ENCODE results near the gene DNAI2. TPM values are rescaled to one million over a fixed set of nuclear protein-coding genes. Genes with fewer than 3 reads are reported as not detected.

The DNAI2 gene
- total and polyA plus RNA-seq, 9 of the 15 experiments (the other 6 are each of a cell fraction or from before 2014, with no cell fraction given): not detected

DNA sequence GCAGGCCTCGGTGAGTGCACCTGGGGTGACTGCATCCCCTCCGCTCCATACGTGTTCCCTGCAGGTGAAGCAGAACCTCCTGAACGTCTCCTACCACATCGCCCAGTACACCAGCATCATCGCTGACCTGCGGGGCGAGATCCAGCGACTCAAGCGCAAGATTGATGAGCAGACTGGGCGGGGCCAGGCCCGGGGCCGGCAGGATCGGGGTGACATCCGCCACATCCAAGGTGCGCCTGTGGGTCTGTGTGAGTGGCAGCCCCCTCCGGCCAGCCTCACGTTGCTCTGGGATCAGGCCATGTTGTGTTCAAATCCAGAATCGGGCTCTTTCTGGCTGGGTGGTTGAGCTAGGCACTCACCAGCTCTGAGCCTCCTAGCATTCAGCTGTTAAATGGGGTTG, 75.1 kb downstream of the DNAI2 start:
- CTCF ChIA-PET (ENCODE audit: low intra/inter-chr PET ratio): no interaction called here
- no TSS peak for BruUV-seq (replicated peaks)
- Histone ChIP-seq H3K27ac (ENCODE audit: extremely low read depth, low read depth, low read length) (no peak overlapping the region), H3K9me3 (replicated peaks; ENCODE audit: control insufficient read depth, insufficient read depth, low read depth, low read length) (no peaks in the 10 kb centered on the region), H3K27me3 (ENCODE audit: control insufficient read depth in 2 of 2, insufficient read depth in 2 of 2, low read length in 2 of 2) (peaks cover 57 to 95% of the 10 kb centered on the region in 2 experiments), H3K4me2 (ENCODE audit: insufficient read depth, low read length) (no peak overlapping the region), H3K9ac (ENCODE audit: insufficient read depth in 1 of 2, low read depth in 2 of 2, low read length in 2 of 2) (no peak overlapping the region), H3K36me3 (ENCODE audit: control insufficient read depth, insufficient read depth, low read length) (no peaks in the 10 kb centered on the region), H3K9me1 (ENCODE audit: control insufficient read depth, insufficient read depth, low read length) (no peaks in the 10 kb centered on the region), H2AFZ (ENCODE audit: low read depth, low read length) (no peak overlapping the region), H4K20me1 (replicated peaks; ENCODE audit: control insufficient read depth, insufficient read depth, low read length) (peaks cover 13% of the 10 kb centered on the region), H3K4me3 (no peak overlapping the region), H3K79me2 (ENCODE audit: control insufficient read depth, insufficient read depth, low read length) (no peaks in the 10 kb centered on the region), H3K4me1 (replicated peaks in 1 of 2; ENCODE audit: control insufficient read depth in 2 of 2, insufficient read depth in 2 of 2, low read length in 2 of 2) (peaks cover 0 to 35% of the 10 kb centered on the region in 2 experiments; a peak in 2 of 5 replicates)
- POLR2A ChIA-PET: interaction anchor here (0.6 to 1.1 kb wide), 2 partner anchors 41 to 106 kb away, joined by 3 read pairs; no protein-coding TSS in a partner anchor
- TF ChIP-seq ZNF778 (CRISPR knock-in tag; IDR thresholded peaks at IDR 0.05): no peak
- TF ChIP-seq MEIS2 (IDR thresholded peaks at IDR 0.05; ENCODE audit: partially characterized antibody): peak; percentile 9
- TF ChIP-seq POLR2AphosphoS5 (IDR thresholded peaks at IDR 0.05; ENCODE audit: control insufficient read depth, insufficient read depth, low read depth, low read length): no peak
- no peak for TF ChIP-seq MTA1 (IDR thresholded peaks at IDR 0.05; ENCODE audit: borderline replicate concordance)
- ATAC-seq (no peak), FAIRE-seq (no peak), DNase-seq (ENCODE audit: extremely low read depth in 1 of 4, low spot score in 3 of 4) (no peak)
- intact Hi-C loops (cut with micrococcal nuclease) (no loop called here), in situ Hi-C loops (cut with MboI) (loop anchor here (5.0 kb wide), 1 partner anchor 47 kb away; no protein-coding TSS in a partner anchor)
- WGBS (ENCODE audit: insufficient coverage, low coverage, missing lambda C conversion rate): under 1% methylated on average over 19 of the region's 19 CpGs

DNA sequence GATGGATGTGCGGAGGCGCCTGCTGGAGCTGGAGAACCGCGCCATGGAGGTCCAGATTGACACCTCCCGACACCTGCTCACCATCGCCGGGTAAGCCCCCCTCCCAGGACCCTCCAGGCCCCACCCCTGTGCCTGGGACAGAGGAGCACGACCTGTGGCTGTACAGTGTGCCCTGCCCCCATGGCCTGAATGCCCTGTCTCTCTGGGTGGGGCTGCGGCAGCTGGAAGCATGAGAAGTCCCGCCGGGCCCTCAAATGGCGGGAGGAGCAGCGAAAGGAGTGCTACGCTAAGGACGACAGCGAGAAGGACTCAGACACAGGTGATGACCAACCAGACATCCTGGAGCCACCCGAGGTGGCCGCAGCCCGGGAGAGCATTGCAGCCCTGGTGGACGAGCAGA, 76.5 kb downstream of the DNAI2 start:
- FAIRE-seq (no peak), ATAC-seq (no peak), DNase-seq (ENCODE audit: extremely low read depth in 1 of 4, low spot score in 3 of 4) (no peak)
- H3K79me2 ChIP-seq (ENCODE audit: control insufficient read depth, insufficient read depth, low read length): no peaks in the 10 kb centered on the region
- H4K20me1 ChIP-seq (replicated peaks; ENCODE audit: control insufficient read depth, insufficient read depth, low read length): peaks cover 7% of the 10 kb centered on the region; the same call in 1 of the 2 replicates
- no peak overlapping the region for H3K27ac ChIP-seq (ENCODE audit: extremely low read depth, low read depth, low read length)
- H3K27me3 ChIP-seq (ENCODE audit: control insufficient read depth in 2 of 2, insufficient read depth in 2 of 2, low read length in 2 of 2): peaks cover 53 to 95% of the 10 kb centered on the region in 2 experiments
- intact Hi-C loops (cut with micrococcal nuclease): no loop called here
- no peaks in the 10 kb centered on the region for H3K36me3 ChIP-seq (ENCODE audit: control insufficient read depth, insufficient read depth, low read length)
- no peak overlapping the region for H3K9ac ChIP-seq (ENCODE audit: insufficient read depth in 1 of 2, low read depth in 2 of 2, low read length in 2 of 2)
- in situ Hi-C loops (cut with MboI): loop anchor here (5.0 kb wide), 1 partner anchor 138 kb away; the partner anchor contains the start of gene TTYH2
- no peaks in the 10 kb centered on the region for H3K9me1 ChIP-seq (ENCODE audit: control insufficient read depth, insufficient read depth, low read length)
- WGBS (ENCODE audit: insufficient coverage, low coverage, missing lambda C conversion rate): 14% methylated on average over 17 of the region's 20 CpGs
- H3K4me3 ChIP-seq: no peak overlapping the region
- no peak overlapping the region for H2AFZ ChIP-seq (ENCODE audit: low read depth, low read length)
- ChIA-PET POLR2A (no interaction called here), CTCF (ENCODE audit: low intra/inter-chr PET ratio) (no interaction called here)
- BruUV-seq (replicated peaks): no TSS peak
- H3K4me2 ChIP-seq (ENCODE audit: insufficient read depth, low read length): no peak overlapping the region
- peaks cover 0 to 32% of the 10 kb centered on the region in 2 experiments; a peak in 2 of 5 replicates for H3K4me1 ChIP-seq (replicated peaks in 1 of 2; ENCODE audit: control insufficient read depth in 2 of 2, insufficient read depth in 2 of 2, low read length in 2 of 2)
- H3K9me3 ChIP-seq (replicated peaks; ENCODE audit: control insufficient read depth, insufficient read depth, low read depth, low read length): no peaks in the 10 kb centered on the region
- TF ChIP-seq ZNF764 (CRISPR knock-in tag; IDR thresholded peaks at IDR 0.05; ENCODE audit: low read depth) (no peak), HMGN3 (IDR thresholded peaks at IDR 0.05; ENCODE audit: borderline replicate concordance, extremely low read depth, insufficient read length, low read depth, low read length) (no peak), SP1 (CRISPR knock-in tag; IDR thresholded peaks at IDR 0.05) (no peak), ZBTB1 (CRISPR knock-in tag; IDR thresholded peaks at IDR 0.05; ENCODE audit: borderline replicate concordance, low read depth) (no peak), ZNF124 (CRISPR knock-in tag; IDR thresholded peaks at IDR 0.05) (no peak), ZNF584 (CRISPR knock-in tag; IDR thresholded peaks at IDR 0.05; ENCODE audit: low read depth) (no peak), GABPB1 (CRISPR knock-in tag; IDR thresholded peaks at IDR 0.05) (no peak), ZNF3 (CRISPR knock-in tag; IDR thresholded peaks at IDR 0.05) (no peak), ZNF311 (CRISPR knock-in tag; IDR thresholded peaks at IDR 0.05) (no peak), NCOR1 (IDR thresholded peaks at IDR 0.05) (no peak), PHF21A (IDR thresholded peaks at IDR 0.05; ENCODE audit: borderline replicate concordance, low read depth) (no peak), POLR2A (conservative IDR thresholded peaks at IDR 0.05) (no peak)
- TF ChIP-seq, protein P1, sequence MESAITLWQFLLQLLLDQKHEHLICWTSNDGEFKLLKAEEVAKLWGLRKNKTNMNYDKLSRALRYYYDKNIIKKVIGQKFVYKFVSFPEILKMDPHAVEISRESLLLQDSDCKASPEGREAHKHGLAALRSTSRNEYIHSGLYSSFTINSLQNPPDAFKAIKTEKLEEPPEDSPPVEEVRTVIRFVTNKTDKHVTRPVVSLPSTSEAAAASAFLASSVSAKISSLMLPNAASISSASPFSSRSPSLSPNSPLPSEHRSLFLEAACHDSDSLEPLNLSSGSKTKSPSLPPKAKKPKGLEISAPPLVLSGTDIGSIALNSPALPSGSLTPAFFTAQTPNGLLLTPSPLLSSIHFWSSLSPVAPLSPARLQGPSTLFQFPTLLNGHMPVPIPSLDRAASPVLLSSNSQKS (CRISPR knock-in tag; IDR thresholded peaks at IDR 0.05): no peak

Data from K562 (cell line).